Raji (cell line): ENCODE results near the gene CDH4.

Experiments used
- POLR2A ChIP-seq: IDR thresholded peaks from 2 replicates; pipeline ENCODE4 v1.6.1; 2011; ENCODE audit warnings: low read depth, low read length, control low read depth; ENCODE audit not compliant: insufficient read depth

The CDH4 gene

DNA sequence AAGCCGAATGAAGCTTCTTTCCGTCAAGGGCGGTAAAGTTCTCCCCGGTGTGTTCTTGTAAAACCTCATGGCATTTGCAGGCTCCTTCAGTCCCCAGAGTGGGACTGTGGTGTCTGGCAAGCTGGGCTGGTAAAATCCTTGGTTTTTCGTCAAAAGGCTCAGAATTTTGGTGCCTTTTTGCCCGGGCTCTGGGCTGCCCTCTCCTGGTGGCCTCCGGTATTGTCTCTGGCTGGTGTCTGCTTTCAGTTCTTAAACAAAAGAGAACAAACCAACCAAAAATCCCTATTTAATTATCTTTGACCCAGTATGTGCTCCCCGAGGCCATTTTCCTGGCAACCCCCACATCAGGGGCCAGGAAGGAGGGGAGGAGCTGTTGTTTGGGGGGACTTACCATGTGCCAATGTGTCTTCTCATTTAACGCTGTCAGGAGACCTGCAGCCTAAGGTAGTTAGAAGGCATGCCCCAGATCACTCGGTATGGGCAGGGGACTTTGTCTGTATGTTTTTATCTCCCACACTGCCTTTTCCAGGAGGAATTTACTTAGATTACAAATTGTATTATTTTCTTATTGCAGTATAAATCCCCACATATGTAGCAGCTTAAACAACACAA is 11.1 kb downstream of the CDH4 start:
- no peak for TF ChIP-seq POLR2A

DNA sequence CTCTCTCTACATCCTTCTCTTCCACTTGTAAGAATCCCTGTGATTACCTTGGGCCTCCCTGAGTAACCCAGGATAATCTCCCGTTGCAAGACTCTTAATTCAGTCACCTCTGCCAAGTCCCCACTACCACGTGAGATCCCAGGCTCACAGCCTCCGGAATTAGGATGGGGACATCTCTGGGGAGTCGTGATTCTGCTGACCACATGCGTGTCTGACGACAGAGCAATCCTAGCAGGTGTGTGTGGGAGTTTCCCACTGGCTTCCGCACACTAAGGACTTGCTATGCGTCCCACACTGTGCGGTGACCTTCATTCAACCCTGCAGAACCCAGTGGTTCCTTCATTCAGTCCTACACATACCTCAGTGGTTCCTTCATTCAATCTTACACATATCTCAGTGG is 11.9 kb downstream of the CDH4 start:
- TF ChIP-seq POLR2A, result no peak

DNA sequence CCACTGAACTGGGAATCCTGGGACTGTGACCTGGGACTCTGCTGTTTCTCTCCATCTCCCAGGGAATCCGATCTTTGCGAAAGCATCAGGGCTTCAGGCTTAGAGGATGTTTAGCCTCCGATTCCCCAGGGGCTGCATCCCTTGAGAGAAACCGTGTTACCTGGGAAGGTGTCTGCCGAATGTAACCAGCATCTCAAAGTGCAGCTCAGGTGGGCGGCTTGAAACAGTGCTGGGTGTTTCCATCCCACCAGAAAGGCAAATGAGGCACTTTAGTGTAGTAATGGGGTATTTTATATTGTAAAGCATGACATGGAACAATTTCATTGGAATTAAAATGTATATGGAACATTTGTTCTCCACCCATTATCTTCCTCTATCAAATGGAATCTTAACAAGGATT is 15.2 kb downstream of the CDH4 start:
- no peak for TF ChIP-seq POLR2A

DNA sequence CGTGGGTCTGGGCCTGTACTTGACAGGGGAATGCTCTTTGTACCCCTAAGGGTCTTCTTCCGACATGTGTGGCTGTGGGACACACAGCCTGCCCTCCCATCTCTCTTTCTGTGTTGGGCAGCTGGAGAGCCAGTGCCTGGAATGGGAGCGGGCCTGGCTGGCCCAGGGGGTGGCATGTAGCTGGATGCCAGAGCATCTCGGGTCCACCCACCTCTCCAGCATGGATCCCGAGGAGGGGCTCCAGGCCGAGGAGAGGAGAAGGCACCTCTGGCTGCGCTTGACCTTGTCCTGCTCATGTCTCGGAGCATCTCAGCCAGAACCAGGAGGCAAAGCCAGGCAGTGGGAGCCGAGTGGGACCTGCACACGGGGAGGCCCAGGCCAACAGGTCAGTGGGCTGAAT is 16.0 kb downstream of the CDH4 start:
- TF ChIP-seq POLR2A, result no peak

DNA sequence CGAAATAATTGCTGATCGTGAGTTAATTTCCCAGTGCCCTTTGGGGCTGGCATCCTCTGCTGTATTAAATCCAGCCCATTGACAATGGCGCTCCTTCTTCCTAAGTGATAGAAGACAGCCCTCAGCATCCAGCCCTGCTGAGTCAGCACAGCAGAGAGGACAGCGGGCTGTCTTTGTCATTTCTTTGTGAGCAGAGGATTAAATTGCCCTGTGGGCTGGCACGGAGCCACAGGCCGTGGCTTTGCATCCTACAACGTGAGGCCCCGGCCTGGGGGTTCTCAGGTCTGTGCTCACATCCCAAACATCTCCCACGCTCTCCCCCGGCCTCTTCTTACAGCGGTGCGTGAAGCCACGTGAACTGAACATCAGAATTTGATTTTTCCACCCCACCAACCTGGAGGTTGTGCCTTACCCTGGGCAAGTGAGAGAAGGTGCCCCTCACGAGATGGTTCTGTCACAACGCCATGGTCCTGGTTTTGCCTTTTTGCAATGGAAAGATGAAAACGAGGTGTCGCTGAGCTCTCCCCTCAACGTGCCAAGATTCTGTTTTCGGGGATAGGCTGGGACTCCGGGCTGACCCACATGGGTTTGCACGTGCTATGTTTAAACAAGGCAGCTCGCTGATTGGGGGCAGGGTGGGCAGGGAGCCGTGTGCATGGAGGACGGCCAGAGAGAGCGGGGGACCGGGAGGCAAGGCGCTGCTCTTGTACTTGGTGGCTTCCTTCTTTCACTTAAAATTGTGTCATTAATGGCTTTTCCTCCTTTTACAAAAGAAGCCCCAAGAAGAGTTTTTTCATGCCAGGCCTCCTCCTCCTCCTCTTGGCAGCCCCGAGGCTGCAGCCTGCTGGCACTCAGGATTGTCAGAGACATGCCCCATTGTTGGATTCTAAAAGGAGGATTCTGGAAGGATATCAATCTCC is 19.5 kb downstream of the CDH4 start:
- TF ChIP-seq POLR2A, result no peak

DNA sequence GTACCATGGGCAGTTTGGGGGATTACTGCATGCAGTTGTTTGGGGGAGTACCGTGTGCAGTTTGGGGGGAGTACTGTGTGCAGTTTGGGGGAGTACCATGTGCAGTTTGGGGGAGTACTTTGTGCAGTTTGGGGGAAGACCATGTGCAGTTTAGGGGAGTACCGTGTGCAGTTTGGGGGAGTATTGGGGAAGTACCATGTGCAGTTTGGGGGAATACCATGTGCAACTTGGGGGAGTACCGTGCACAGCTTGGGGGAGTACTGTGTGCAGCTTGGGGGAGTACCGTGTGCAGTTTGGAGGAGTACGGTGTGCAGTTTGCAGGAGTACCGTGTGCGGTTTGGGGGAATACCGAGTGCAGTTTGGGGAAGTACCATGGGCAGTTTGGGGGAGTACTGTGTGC is 22.3 kb downstream of the CDH4 start:
- no peak for TF ChIP-seq POLR2A

DNA sequence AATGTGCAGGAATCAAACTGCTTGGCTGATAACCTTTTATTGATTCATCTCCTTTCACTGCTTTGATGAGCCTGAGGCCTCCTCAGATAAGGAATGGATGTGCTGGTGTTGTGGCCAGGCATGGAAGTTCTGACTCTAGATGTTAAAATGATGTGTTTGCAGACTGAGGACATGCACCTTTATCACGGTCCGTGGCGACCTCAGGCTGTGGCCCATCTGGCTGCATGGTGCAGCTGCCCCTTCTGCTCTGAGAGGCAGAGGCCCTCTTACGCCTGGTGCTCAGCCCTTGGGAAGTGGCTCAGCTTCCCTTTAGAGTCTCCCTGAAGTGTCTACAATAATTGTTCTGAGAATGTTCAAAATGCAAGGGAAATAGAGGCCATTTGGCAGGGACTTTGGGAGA is 26.2 kb downstream of the CDH4 start:
- no peak for TF ChIP-seq POLR2A

DNA sequence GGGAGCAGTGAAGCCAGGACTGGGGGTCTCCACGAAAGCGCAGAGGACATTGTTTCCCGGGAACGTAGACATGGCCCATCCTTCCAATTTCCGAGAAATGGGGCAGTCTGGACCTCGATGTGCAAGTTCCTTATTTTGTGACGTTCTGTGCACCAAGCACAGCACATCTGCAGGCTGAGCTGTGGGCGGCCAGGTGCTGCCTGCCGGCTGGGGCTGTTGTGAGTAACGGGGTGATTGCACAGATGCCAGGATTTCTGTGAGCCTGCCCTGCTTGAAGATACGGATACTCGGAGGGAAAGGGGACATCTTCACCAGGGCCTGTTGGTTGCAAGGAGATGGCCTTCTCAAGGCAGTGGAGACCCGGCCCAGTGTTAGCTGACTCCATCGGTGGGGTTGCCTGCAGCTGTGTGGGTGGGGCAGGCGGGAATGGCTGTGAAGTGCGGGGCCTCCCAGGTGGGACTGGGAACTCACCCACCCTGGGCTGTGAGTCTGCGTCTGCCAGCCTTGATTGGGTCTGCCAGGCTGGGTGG is 27.6 kb downstream of the CDH4 start:
- TF ChIP-seq POLR2A, result no peak

DNA sequence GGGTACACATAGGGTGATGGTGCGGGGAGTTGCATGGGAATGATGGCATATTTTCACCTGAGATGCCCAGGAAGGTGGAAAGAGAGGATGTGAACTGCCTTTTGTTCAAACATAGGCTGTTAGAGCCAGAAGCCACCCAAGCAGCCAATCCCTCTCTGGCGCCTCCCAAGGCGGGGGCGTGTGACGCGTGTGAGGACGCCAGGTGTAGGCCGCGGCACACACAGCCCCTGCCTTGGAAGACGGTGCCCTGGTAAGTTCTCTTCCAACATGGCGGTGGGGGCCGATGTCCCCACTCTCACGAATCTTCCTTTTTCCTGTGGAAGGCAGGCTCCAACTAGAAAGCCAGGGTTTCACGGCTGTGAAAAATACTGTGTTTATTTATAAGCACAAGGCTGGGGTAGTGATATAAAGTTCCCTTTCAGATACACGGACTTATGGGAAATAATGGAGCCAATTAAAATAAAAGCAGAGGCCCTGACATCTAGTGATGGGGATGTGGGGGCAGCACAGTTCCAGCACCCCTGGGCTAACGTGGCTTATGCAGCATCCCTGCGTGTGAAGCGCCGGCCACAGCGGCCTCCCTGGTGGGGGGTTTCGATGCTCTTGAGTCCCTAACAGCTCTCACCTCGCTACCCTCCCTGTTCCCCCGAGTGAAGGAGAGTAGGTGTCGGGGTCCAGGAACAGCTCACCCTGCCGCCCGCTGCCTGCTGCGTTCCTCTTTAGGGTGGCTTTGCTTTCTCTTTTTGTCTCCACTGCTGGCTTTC is 28.3 kb downstream of the CDH4 start:
- TF ChIP-seq POLR2A, result no peak

DNA sequence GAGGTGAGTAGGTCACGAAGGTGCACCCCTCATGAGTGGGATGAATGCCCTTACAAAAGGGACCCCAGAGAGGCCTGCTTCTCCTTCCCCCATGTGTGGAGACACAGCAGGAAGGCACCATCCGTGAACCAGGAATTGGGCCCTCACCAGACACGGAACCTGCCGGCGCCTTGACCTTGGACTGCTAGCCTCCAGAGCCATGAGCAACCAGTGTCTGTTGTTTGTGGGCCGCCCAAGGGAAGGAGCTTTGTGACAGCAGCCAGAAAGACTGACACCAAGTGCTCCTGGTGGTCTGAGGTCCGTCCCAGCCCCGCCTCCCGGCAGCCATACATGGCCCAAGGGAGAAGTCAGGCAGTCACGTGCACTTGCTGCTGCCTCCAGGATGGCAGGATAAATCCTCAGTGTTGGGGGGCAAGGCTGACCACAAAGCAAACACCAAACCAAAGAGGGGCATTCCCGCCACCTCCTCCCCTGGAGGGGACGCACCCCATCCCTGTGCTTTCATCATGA is 29.3 kb downstream of the CDH4 start:
- TF ChIP-seq POLR2A, result no peak

DNA sequence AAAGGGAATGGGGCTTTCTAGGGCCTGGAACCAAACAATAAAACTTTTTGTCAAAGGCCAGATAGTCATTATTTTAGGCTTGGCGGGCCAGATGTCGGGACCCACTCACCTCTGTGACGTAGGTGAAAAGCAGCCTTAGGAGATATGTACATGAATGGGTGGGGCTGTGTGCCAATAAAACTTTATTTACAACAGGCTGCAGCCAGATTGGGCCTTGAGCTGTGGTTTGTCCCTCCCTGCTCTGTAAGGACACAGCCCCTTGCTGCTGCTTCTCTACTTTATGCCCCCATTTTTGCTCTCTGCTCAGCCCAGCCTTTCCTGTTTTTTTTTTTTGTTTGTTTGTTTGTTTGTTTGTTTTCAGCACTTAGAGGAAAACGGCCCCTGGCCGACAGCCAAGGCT is 32.7 kb downstream of the CDH4 start:
- TF ChIP-seq POLR2A, result no peak

DNA sequence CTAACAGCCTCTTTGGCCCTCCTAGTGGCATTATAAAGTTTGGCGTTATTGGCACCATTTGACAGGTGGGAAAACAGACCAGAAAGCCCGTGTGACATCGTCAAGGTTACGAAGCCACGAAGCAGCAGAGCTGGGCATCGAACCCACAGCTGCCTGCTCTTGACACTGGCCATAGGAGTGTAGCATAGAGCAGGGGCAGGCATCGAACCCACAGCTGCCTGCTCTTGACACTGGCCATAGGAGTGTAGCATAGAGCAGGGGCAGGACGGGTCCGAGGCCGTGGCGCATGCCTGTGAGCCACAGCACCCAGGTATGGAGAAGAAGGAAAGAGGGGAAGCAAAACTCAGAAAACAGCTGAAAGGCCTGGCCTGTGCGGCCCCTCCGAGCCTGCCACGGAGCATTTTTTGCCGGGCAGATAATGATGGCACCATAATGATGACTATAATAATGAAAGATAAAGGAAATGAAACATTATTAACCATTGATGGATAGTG is 33.1 kb downstream of the CDH4 start:
- TF ChIP-seq POLR2A, result no peak

DNA sequence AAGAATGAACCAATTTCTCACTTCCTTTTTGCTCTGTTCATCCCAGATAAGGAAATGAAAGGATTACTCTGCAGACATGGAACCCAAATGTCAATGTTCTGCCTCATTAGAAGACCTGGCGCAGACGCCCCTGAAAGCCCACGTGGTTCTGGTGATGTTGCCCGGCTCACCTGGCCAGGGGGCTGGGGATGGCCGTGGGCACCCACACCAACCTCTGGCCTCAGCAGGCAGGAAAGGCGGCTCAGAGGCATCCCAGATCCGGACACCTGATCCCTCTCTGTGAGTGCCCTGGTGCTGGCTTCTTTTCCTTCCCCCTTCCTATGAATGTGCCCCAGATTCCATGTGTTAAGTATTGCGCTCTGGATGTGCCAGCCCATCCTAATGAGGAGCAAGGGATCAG is 33.6 kb downstream of the CDH4 start:
- no peak for TF ChIP-seq POLR2A

DNA sequence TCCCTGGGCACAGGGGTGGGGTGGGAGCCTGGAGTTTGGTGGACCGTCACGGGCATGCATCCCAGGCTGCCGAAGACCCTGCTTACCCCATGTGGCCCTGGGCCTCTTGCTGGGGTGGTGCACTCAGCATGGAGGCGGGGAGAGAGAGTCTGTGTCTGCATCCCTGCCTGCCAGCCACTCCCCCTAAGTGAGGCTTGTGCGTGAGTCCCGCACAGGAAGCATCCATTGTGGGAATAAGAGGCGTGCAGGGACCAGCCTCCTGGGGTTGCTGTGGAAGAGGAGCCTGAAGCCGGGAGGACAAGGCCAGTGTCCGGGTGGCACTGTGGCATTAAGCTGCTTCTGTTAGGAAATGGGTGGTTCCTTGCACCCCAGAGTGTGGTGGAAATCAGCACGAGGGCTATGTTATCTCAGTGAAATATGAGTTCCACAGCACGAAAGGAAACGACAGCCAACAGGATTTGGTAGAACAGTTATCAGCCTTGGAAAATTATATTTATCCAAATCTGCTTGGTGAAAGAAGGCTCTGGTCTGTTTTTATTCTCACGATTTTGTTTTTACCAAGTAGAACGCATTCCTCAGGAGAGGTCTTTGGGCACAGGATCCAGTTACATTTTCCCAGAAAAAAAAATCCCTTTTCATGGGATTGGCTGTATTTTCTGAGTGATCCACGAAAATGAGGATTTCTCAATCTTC is 35.7 kb downstream of the CDH4 start:
- TF ChIP-seq POLR2A, result no peak

DNA sequence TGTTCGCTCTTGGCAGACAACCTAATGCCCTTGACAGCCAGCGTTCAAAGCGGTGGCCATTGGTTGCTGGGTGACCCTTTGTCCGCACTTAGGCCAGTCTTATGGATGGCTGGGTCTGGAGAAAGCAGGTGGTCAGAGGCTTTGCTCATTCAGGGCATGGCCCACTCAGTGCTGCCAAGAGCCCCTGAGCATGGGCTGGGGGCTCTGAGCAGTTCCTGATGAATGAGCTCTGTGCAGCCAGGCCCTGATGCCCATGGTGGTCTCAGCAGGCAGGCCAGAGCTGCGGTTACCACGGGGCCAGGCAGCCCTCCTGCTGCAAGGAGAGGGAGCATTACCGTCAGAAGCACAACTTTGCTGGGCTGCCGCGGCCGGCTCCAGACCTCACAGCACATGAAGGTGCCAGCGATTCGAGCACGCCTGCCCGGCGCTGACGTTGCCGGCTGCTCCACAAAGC is 36.3 kb downstream of the CDH4 start:
- TF ChIP-seq POLR2A, result no peak

DNA sequence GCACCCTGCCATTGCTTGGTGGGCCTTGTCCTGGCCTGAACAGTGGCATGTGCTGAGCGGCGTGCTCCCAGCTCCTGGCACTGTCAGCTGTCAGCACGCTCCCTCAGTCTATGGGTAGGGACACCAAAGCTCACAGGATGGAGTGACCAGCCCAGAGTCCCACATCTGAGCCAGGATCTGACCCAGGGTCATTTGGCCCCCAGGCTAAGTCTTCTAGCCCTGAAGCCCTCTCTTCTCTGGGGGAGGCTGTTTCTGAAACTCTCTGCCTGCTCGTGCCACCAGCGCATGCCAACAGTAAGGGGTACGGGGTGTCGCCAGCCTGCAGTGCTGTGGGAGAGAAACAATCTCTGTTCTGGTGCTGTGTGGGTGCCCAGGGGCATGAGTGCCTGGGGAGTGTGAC is 37.1 kb downstream of the CDH4 start:
- no peak for TF ChIP-seq POLR2A
